HL-60 (cell line): ENCODE data around the gene RIPPLY3.

Experiments used
- DNase-seq, 2 experiments: peaks; one replicate each; pipeline ENCODE4 v3.0.0-alpha.2; 2010 to 2020; ENCODE audit warnings: low read depth in 1 of 2, low spot score in 1 of 2
- H3K27ac ChIP-seq: fragments of 250-450 bp; sonication (Bioruptor Pico); replicated peaks from 2 replicates; pipeline ENCODE4 v1.5.1; 2020; ENCODE audit warnings: mild to moderate bottlenecking, moderate library complexity
- H3K27me3 ChIP-seq: fragments of 250-450 bp; sonication (Bioruptor Pico); 2 replicates; pipeline ENCODE4 v1.5.1; 2021; ENCODE audit warnings: mild to moderate bottlenecking, moderate library complexity; ENCODE audit not compliant: insufficient read depth, poor library complexity, severe bottlenecking
- H3K4me3 ChIP-seq: replicated peaks from 2 replicates; pipeline ENCODE4 v1.5.1; 2011; ENCODE audit warnings: mild to moderate bottlenecking, control low read depth, low read length; ENCODE audit not compliant: insufficient read depth
- CTCF ChIP-seq: IDR thresholded peaks from one replicate; pipeline ENCODE4 v1.5.1; 2011; ENCODE audit warnings: low read length, control low read depth, inconsistent platforms; ENCODE audit not compliant: insufficient read depth
- GABPA ChIP-seq: IDR thresholded peaks from 2 replicates; pipeline ENCODE4 v1.6.1; 2012; ENCODE audit warnings: low read depth
- POLR2AphosphoS5 ChIP-seq: IDR thresholded peaks from 2 replicates; pipeline ENCODE4 v1.6.1; 2012; ENCODE audit warnings: low read depth
- REST ChIP-seq: IDR thresholded peaks from 2 replicates; pipeline ENCODE4 v1.6.1; 2012; ENCODE audit warnings: low read depth; ENCODE audit not compliant: insufficient replicate concordance
- SPI1 ChIP-seq: IDR thresholded peaks from 2 replicates; pipeline ENCODE4 v1.6.1; 2012; ENCODE audit warnings: low read depth, mild to moderate bottlenecking, borderline replicate concordance

Gene RIPPLY3

GRCh38 chr21:37062593-37062935, 56.1 kb downstream of the RIPPLY3 start:
- no peak overlapping the region for H3K27ac ChIP-seq
- DNase-seq: no peak
- TF ChIP-seq POLR2AphosphoS5 (no peak), SPI1 (no peak), GABPA (no peak), REST (no peak), CTCF (no peak)
- no peak overlapping the region for H3K4me3 ChIP-seq
- H3K27me3 ChIP-seq: no peaks in the 10 kb centered on the region

DNA sequence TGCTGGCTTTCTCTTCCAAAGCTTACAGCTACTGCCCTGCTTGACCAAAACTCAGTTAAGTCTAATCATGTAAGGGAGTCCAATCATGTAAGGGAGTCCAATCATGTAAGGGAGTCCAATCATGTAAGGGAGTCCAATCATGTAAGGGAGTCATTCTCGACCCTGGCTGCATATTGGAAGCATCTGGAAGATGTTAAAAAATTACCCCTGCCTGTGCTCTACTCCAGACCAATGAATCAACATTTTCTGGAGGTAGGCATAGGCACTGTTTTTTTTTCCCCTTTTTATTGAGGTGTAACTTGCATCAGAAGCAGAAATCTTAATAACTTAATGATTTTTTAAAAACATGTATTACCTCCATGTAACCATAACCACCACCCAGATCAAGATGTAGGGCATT, 56.9 kb downstream of the RIPPLY3 start:
- DNase-seq: no peak
- no peak for TF ChIP-seq SPI1
- no peak for TF ChIP-seq POLR2AphosphoS5
- no peak for TF ChIP-seq REST
- no peak for TF ChIP-seq CTCF
- TF ChIP-seq GABPA: no peak
- no peaks in the 10 kb centered on the region for H3K27me3 ChIP-seq
- H3K4me3 ChIP-seq: no peak overlapping the region
- no peak overlapping the region for H3K27ac ChIP-seq

DNA sequence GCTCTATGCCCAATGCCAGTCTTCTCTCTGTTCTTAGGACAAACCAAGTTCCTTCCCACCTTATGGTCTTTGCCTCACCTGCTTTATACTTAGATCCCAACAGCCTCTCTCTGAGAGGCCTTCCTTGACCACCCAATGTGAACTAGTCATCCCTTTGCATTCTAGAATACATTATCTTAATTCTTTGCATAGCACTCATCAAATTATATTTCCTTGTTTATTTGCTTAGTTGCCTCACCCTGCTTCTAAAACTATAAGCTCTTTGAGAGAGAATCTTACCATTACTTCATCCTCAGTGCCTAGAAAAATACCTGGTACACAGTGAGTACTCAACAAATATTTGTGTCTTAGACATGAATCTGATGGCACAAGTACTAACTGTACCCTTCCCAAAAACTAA, 58.3 kb downstream of the RIPPLY3 start:
- H3K27me3 ChIP-seq: no peaks in the 10 kb centered on the region
- DNase-seq: no peak

More for the DNA sequence above, 58.3 kb downstream of the RIPPLY3 start:
- TF ChIP-seq POLR2AphosphoS5 (no peak), SPI1 (no peak), GABPA (no peak), CTCF (no peak), REST (no peak)
- no peak overlapping the region for H3K27ac ChIP-seq
- no peak overlapping the region for H3K4me3 ChIP-seq
